ENCODE results near the gene KCNMA1. TPM values are rescaled to one million over a fixed set of nuclear protein-coding genes. Genes with fewer than 3 reads are reported as not detected.

The KCNMA1 gene
- total RNA-seq, 1 donor from 2014 or later = 2.2 TPM

DNA sequence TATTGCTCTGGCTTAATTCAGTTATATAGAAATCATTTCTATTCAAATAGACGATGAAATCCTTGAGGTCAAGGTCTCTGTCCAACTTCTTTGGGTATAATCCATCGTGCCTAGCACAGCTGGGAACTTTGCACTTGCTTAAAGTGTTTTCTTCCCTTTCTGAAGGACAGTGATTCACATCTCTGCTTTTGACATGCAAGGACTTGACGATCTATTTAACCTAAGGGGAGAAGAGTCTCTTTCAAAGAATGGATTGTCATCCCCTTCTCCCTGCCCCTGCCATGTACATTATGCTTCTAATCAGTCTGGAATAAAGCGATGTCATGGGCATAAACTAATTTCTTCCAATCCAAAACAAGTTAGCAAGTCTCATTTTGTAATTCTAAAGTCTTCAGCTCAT is 488.6 kb downstream of the KCNMA1 start:
- ATAC-seq = no peak
- no peak for DNase-seq (ENCODE audit: missing footprints)
- intact Hi-C loops (cut with DNase I) = no loop called here

DNA sequence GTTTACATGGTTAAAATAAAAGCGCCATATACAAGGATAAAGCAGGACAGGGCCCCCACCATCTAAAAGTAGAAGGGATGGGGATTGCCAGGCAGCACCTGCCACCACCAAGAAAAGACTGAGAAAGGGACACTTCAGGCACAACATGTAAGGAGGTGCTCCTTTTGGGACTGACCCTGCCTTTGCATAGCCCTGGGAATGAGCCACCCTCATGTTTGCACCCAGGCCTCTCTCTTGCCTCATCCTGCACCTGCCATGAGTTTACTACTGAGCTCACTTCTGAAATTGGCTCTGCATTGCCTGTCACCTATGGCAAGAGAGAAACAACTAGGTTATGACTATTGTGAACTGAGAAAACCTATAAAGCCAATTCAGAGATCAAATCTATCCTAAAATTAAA is 489.7 kb downstream of the KCNMA1 start:
- no peak for ATAC-seq

DNA sequence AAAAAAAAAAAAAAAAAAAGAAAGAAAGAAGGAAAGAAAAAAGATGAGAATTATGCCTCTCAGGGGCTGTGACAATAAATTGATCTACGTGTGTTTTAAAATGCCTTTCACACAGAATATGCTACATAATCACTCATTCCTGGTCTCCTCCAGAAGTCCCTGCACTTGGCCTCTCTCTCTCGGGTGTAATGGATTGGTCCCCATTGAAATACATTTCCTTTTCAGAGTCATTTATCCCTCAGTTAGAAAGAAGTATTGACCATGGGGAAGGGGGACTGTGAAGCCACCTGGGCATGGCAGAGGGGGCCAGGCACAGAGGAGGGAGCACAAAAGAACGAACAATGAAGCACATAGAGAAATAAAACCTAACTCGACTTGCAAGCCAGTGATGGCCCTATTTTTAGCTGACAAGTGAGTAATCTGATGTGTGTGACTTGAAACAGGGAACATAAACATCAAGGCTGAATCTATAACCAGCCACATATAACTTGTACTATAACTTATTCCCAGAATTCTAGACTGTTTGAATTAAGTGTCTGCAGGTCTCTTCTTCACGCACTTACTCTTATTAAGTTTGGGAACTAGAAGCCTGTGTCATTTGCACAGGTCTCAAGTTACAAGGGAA is 490.8 kb downstream of the KCNMA1 start:
- no peak for DNase-seq (ENCODE audit: missing footprints)
- intact Hi-C loops (cut with DNase I) = no loop called here
- ATAC-seq = no peak

More for the DNA sequence above, 489.7 kb downstream of the KCNMA1 start:
- intact Hi-C loops (cut with DNase I) = no loop called here
- DNase-seq (ENCODE audit: missing footprints) = no peak

DNA sequence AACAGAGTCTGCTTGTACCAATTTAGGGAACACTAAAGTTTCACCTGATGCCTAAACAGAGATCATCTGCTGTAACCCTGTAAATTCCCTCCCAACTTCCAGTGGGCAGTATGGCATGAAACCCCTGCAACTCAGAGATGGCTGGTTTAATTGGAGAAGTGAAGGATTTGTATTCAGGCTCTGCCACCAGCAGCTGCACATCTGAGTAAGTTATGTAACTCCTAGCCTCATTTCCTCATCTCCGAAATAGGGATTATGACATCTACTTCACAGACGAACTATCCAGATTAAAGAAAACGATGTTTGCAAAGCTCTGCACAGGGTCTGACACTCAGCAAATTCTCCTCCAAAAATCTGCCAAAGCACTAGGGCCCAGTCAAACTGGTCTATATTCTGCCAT is 493.0 kb downstream of the KCNMA1 start:
- DNase-seq (ENCODE audit: missing footprints) (no peak), ATAC-seq (no peak)
- intact Hi-C loops (cut with DNase I) = no loop called here

DNA sequence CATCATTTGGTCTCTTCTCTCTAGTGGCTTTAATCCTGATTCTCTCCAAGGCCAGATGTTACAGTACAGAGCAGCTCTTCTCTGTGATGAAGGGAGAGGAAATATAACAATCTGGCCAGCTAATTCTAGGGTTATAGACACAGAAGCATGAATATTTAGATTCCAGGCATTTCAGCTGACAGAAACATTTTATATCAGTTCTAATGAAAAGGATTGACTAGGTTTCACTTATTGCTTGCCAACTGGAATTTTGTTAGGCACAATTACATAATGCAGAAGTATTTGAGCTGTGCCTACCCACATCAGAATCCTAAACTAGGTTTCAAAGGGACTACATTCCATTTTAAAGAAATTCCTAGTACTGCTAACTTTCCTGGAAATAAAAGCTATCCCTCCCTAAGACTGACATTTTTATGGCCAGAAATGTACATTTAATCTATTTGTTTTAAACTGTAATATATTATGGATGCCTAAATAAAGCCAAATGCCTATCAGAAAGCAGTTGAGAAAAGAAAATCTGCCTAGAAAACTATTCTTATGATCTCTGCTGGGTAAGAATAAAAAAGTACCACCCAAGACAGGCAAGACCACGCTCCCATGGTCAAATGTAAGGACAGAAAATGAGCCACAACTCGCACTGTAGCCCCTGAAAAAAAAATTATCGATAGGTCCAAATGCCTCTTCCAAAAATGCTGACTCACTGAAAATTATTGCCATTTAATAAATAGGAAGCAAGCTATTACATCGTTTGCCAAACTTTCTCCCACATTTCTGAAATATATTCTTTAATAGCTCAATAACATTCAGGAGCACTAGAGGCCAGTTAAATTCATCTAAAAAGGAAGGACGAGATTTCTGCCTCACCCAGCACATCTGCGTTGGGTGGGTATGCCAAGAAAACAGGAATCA is 498.1 kb downstream of the KCNMA1 start:
- intact Hi-C loops (cut with DNase I) = no loop called here
- ATAC-seq (no peak), DNase-seq (ENCODE audit: missing footprints) (no peak)

DNA sequence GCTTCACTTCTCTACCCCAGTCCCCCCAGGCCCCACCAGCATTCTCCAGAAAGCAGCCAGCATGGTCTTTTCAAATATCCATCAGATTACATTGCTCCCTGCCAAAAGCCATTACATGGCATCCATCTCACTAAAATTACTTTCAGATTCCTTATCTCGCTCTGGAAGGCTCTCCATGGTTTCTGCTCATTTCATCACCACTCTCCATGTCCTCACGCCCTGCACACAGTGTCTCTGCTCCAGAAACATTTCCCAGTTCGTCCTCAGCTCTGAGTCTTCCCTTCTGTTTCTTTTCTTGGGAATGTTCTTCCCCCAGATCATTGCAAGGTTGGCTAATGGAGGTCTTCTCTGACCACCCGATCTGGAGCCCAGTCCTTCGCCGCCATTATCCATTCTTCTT is 499.1 kb downstream of the KCNMA1 start:
- DNase-seq (ENCODE audit: missing footprints) = no peak
- ATAC-seq = peak; percentile 39
- intact Hi-C loops (cut with DNase I) = no loop called here

DNA sequence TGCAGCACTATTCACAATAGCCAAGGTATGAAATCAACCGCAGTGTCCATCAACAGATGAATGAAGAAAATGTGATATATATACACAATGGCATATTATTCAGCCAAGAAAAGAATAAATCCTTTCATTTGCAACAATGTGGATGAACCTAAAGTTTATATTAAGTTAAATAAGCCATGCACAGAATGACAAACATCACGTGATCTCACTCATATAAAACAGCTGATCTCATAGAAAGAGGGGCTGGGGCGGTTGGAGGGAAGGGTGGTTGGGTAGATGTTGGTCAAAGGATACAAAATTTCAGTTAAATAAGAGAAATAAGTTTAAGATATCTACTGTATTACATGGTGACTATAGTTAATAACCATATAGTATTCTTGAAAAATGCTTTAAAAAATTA is 502.1 kb downstream of the KCNMA1 start:
- ATAC-seq (no peak), DNase-seq (ENCODE audit: missing footprints) (no peak)
- intact Hi-C loops (cut with DNase I) = no loop called here

DNA sequence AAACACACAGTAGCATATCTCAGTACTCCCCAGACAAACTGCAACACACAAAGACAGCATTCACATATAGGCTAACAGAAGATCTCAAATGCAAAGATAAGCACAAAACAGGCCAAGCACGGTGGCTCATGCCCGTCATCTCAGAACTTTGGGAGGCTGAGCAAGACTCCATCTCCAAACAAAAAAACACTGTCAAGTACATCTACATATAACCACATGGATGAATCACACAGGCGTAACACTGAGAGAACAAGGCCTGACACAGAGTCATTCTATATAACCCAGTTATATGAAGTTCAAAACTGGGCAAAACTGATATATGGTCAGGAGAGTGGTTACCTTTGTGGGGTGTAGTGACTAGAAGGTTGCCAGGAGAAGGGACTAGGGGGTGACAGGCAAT is 506.4 kb downstream of the KCNMA1 start:
- no peak for ATAC-seq
- no peak for DNase-seq (ENCODE audit: missing footprints)
- intact Hi-C loops (cut with DNase I) = no loop called here

DNA sequence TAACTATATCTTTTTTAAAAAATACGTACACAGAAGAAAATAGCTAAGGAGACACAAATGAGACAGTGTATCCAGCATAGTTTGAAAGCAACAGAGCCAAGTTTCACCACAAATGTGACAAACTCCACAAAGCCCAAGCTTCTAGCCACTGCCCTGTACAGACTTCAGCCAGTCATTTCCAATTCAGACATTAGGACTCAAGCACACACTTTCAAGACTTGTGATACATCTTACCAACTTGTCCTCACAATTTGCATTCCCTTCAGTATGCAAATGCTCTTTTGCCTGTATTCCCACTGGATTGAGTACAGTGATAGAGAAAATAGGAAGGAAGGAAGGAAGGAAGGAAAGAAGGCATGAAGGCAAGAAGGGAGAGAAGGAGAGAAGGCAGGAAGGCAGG is 510.4 kb downstream of the KCNMA1 start:
- ATAC-seq = no peak
- DNase-seq (ENCODE audit: missing footprints) = no peak
- intact Hi-C loops (cut with DNase I) = no loop called here

DNA sequence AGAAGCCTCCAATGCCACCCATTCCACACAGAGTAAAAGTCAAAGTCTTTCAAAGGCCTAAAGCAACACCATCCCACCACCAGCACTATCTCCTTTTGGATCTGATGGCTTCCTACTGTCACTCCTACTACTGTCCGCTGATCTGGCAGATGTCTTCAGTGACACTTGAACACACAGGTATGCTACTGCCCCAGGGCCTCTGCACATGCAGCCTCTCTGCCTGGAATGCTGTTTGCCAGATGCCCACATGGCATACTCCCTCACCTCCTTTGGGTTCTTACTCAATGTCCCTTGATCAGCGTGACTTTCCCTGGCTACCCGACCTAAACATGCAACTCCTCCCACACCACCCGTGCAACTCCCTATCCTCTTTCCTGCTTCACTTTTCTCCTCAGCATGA is 512.4 kb downstream of the KCNMA1 start:
- DNase-seq (ENCODE audit: missing footprints) (no peak), ATAC-seq (no peak)
- intact Hi-C loops (cut with DNase I) = no loop called here

DNA sequence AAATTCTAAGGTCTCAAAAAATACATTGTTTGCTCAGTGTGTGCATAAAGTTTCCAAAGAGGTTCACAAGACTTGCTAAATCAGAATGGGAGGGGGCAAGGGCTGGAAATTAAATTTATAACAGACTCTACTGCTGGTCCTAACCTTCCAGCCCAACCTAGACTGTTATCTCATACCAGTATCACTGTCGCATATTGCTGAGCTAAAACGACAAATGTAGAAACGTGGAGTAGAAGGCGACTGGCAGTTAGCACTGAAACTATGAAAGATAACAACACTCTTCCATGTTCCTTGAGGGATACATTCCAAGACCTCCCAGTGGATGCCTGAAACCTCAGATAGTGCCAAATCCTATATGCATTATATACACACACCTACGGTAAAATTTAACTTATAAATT is 514.3 kb downstream of the KCNMA1 start:
- no peak for DNase-seq (ENCODE audit: missing footprints)
- ATAC-seq = no peak
- intact Hi-C loops (cut with DNase I) = no loop called here

DNA sequence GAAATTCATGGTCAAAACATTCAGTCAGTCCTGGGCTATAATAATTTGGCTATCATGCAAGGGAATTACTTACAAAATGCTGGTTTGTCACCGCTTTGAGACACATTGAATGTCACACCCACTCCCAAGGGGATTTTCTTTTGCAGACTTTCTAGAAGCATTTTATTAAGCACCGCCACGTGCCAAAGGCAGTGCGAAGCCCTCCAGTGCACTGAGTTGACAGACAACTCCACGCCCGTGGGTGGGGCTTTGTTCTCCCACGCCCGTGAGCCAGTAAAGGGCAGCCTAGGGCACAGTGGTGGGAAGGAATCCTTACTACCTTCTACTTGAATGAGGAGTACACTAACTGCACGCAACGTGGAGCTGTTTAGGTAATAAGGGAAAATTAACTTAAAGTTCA is 515.8 kb downstream of the KCNMA1 start:
- intact Hi-C loops (cut with DNase I) = no loop called here
- DNase-seq (ENCODE audit: missing footprints) (no peak), ATAC-seq (no peak)

DNA sequence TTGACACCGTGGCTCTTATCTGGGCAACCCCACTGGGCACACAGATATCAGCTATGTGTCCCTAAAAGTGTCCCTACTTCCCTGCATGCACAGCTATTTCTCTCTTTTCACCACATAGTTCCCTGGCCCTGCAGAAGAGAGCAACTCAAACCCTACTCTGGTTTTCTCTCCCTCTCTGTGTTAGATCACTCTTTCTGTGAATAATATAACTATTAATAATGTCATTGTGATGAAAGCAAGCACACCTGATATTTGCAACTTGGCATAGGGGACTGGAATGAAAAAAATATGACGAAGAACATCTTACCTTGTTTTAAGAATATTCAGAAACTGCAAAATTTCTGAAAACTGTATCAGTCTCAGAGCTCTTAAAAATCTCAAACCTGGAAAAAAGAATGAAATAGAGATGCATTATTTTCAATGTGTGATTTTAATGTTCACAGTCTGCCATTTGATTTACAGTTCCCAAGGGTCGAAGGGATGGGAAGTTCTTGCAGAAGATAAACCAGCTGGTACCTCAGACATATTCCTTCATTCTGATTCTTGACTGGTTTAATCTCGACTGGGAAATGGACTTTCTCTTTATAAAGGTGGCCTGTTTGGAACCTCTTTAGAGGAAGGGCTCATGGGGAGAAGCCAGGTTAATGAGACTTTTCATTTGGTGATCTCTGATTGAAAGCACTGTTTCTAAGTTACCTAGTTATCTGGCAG is 516.8 kb downstream of the KCNMA1 start:
- intact Hi-C loops (cut with DNase I) = no loop called here
- ATAC-seq (no peak), DNase-seq (ENCODE audit: missing footprints) (no peak)

DNA sequence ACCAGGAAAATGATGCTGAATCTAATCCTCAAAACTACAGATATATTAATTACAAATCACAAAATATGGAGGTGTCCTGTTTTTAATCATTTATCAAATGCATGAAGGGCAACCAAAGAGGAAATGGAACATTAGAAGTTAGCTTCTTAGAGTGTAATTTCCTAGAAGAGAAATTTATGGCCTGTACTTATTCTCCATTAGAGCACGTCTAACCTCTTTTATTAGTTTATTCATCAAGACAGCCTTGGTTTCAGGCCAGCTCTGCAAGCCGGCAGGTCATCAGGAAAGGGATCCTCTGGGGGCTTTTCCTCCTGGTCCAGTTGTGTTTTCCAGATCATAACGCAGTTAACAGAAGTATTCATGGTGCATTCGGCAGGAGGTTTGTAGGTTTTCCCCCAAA is 517.6 kb downstream of the KCNMA1 start:
- DNase-seq (ENCODE audit: missing footprints) (no peak), ATAC-seq (no peak)
- intact Hi-C loops (cut with DNase I) = no loop called here

DNA sequence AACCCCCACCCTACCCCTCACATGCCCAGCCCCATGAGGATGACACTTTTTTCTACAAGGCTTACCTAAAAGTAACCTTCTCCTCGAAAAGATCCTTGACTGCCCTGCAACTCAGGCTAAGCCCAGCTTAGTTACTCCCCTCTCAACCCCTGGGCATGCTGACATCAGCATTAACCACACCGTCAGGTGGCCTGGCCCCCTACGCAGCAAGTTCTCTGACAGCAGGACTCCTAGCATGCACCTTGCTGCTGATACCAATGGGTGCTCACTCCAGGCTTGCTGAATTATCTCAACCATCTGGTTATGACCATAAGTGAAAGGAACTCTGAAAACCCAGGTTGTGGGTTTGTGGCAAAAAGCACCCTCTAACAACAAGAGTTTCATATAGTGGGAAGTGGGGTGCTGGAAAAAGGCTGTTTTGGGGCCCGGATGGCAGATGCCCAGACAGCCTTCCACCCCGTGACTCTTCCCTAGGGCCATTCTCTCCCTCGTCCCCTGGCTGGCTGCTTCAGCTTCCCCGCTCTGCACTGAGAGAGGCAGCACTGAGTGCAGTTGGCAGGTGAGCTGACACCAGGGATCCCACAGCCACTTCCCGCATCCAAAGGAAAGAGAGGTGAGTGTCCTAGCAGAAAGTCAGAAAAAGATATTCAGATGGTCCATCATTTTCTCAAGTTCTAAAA is 518.9 kb downstream of the KCNMA1 start:
- ATAC-seq (no peak), DNase-seq (ENCODE audit: missing footprints) (no peak)
- intact Hi-C loops (cut with DNase I) = no loop called here

DNA sequence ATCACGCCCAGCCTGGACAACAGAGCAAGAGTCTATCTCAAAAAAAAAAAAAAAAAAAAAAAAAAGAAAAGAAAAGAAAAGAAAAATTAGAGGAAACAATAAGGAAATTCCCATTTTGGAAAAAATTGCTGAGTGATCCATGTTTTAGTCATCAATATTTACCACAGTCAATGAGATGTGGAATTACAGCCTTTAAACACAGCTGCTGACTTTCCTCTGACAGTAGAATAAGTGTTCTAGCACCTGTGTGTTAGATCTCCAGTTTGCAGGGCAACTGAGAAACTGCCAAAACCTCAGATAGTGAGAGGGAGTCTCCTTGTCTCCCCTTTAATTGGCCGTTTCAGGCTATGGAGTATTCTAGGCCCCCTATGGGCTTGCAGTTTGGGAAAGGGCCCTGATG is 520.1 kb downstream of the KCNMA1 start:
- intact Hi-C loops (cut with DNase I) = no loop called here
- ATAC-seq (no peak), DNase-seq (ENCODE audit: missing footprints) (no peak)

DNA sequence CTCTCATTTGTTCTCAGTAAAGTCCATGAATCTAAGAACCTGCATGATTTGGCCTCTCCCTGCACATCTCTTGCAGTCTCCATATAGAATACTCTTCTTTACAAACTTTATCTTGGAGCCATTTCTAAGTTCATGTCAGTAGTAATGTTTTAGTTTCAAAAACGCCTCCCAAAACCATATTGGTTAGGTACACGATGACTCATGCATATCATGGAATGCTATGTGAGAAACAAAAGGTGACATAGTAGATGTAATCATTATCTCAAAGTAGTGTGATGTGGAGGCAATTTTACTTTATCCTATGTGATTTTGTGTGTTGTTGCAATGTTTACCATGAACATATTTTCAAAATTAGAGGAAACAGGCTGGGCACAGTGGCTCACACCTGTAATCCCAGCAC is 520.7 kb downstream of the KCNMA1 start:
- DNase-seq (ENCODE audit: missing footprints) (no peak), ATAC-seq (no peak)
- intact Hi-C loops (cut with DNase I) = no loop called here

DNA sequence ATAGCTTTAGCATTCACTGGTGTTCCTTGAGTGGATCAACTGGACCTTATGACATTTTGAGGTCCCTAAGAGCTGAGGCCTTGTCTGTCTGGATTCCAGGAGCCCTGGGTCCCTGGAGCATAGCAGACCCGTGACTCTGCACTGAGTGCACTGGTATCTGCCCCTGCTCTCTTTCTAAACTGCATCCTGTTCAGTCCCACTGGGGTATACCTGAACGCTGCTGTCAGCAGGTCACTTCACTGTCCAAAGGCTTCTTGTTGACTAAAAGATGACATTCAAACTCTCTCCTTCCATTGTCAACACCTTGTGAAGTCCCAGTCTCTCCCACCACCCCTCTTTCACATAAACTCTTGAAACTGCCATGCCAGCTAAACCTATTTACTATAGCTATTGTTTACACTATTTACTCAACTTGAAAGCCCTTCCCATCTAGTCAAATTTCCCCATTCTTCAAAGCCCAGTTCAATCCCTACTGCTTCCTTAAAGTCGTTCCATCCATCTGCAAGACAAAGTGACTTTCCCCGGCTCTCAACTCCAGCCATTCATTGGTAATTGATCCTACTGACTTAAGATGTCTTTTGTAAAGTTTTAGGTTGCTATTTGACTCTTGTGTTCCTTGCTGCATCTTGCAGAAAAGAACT is 523.3 kb downstream of the KCNMA1 start:
- ATAC-seq (no peak), DNase-seq (ENCODE audit: missing footprints) (no peak)
- intact Hi-C loops (cut with DNase I) = no loop called here

Measured in Right ventricle myocardium inferior (tissue), 1 donor.